GM19099 (cell line): ENCODE measurements around the gene CEACAM6.

ENCODE experiments used
- POLR2A ChIP-seq: IDR thresholded peaks from 3 replicates; pipeline ENCODE4 v1.6.1; 2011; ENCODE audit warnings: low read depth; ENCODE audit not compliant: insufficient read length; ENCODE audit errors: extremely low read depth

Gene CEACAM6

DNA sequence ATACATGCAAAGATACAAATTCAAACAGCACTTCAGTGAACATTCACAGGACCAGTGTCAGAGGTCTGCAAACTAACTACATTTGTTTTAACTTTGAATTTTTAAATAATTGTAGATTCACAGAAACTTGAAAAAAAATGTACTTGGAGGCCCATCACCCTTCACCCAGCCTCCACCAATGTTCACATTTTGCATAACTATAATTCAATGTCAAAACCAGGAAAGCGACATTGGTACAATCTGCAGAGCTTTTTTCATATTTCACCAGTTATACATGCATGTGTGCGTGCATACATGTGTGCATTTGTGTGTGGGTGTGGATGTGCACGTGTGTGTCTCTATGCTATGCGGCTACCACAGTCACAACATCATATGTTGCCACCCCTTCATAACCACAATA is 60.0 kb downstream of the CEACAM6 start:
- no peak for TF ChIP-seq POLR2A

DNA sequence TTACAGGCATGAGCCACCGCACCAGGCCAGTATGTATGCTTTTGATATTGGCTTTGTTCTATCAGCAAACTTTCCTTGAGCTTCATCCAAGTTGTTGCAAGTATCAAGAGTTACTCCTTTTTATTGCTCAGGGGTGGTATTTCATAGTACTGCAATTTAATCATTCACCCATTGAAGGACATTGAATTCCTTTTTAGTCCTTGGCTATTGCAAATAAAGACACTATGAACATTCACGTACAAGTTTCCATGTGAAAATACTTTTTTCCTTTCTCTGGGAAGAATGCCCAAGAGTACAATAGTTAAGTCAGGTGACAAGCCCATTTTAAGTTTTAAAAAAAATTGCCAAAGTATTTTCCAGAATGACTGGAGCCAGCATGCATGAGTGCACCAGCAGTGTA is 61.4 kb downstream of the CEACAM6 start:
- no peak for TF ChIP-seq POLR2A

DNA sequence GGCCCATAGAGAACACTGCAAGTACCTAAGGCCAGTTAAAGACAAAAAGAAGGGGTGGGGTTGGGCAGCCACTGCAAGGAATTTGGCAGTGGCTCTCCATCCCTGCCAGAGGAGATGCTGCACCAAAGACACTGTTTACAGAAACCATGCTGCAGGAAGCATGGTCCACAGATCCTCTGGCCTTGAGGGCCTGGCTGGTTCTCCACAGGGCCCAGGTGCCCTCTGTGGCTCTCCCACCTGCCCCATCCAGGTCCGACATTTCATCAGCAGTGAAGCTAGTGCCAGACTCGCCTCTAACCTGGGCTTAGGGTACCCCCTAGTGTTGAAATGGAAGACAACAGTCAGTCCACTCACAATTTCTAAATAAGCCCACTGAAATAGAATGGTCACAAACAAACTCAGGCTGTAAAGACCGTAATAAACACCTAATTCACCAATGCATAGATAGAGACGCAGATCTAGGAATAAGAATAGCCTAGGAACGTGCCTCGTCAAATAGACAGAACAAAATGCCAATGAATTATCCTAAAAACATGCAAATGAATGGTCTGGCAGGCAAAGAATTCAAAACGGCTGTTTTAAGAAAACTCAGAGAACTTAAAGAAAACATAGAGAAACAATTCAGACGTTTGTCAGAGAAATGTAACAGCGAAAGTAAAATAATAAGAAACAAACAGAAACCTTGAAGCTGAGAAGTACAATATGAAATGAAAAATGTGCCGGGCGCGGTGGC is 65.8 kb downstream of the CEACAM6 start:
- no peak for TF ChIP-seq POLR2A
